ENCODE measurements around the gene NMNAT2. TPM values are rescaled to one million over a fixed set of nuclear protein-coding genes. Genes with fewer than 3 reads are reported as not detected.

Gene NMNAT2
- total RNA-seq, 4 donors from 2014 or later = 0.10 to 0.29 (median 0.26) TPM; not detected in 1

DNA sequence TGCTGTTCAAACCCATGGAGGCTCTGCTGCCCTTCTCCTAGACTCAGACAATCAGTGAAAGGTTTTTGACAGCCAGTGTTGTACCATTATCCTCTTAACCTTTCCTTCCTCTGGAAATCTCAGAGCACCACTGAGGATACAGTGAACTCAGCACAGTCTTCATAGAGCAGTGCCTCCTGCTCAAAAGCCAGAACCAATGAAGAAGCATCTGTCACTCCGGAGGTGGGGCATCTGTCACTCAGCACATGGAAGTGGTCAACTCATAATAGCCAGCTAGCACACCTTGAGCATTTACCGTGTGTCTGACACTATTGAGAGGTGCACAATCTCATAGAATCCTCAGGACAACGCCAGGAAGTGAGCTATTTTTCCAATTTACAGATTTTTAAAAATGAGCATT is 62.4 kb downstream of the NMNAT2 start:
- TF ChIP-seq, protein P1, sequence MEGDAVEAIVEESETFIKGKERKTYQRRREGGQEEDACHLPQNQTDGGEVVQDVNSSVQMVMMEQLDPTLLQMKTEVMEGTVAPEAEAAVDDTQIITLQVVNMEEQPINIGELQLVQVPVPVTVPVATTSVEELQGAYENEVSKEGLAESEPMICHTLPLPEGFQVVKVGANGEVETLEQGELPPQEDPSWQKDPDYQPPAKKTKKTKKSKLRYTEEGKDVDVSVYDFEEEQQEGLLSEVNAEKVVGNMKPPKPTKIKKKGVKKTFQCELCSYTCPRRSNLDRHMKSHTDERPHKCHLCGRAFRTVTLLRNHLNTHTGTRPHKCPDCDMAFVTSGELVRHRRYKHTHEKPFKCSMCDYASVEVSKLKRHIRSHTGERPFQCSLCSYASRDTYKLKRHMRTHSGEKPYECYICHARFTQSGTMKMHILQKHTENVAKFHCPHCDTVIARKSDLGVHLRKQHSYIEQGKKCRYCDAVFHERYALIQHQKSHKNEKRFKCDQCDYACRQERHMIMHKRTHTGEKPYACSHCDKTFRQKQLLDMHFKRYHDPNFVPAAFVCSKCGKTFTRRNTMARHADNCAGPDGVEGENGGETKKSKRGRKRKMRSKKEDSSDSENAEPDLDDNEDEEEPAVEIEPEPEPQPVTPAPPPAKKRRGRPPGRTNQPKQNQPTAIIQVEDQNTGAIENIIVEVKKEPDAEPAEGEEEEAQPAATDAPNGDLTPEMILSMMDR (IDR thresholded peaks at IDR 0.05 in 4 of 5, conservative IDR thresholded peaks at IDR 0.05 in 1 of 5) = no peak
- TF ChIP-seq POLR2A (IDR thresholded peaks at IDR 0.05) = no peak
- H3K36me3 ChIP-seq = no peaks in the 10 kb centered on the region
- H3K4me1 ChIP-seq = no peaks in the 10 kb centered on the region
- H3K9me3 ChIP-seq = no peaks in the 10 kb centered on the region
- intact Hi-C loops (cut with DNase I; ENCODE audit: low total_unique reads) = no loop called here
- no peak overlapping the region for H3K27ac ChIP-seq
- in situ Hi-C loops (cut with MboI; ENCODE audit: low sequenced_read_pairs in 4 of 4) = no loop called here
- H3K4me3 ChIP-seq = no peak overlapping the region
- no peak for DNase-seq
- H3K27me3 ChIP-seq = no peaks in the 10 kb centered on the region
- ATAC-seq = no peak

DNA sequence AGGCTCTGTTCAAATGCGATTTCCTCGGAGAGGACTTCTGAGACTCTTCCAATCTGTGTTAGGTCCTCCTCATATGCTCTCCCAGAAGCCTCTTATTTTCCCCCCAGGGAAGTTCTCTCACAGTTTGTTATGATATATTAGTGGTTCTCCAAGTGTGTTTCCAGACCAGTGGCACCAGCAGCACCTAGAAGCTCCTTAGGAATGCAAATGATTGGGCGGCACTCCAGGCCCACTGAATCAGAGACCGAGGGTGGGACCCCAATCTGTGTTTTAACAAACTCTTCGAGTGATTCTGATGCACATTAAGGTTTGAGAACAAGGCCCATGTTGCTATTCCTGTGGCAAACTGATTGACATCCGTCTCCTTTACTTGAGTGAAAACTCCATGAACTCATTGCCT is 63.0 kb downstream of the NMNAT2 start:
- H3K9me3 ChIP-seq = no peaks in the 10 kb centered on the region
- no peaks in the 10 kb centered on the region for H3K4me1 ChIP-seq
- no peak overlapping the region for H3K4me3 ChIP-seq
- TF ChIP-seq, protein P1 (IDR thresholded peaks at IDR 0.05 in 4 of 5, conservative IDR thresholded peaks at IDR 0.05 in 1 of 5) = no peak
- TF ChIP-seq POLR2A (IDR thresholded peaks at IDR 0.05) = no peak
- H3K27me3 ChIP-seq = no peaks in the 10 kb centered on the region
- intact Hi-C loops (cut with DNase I; ENCODE audit: low total_unique reads) = no loop called here
- in situ Hi-C loops (cut with MboI; ENCODE audit: low sequenced_read_pairs in 4 of 4) = no loop called here
- DNase-seq = no peak
- H3K36me3 ChIP-seq = no peaks in the 10 kb centered on the region
- no peak overlapping the region for H3K27ac ChIP-seq
- no peak for ATAC-seq

DNA sequence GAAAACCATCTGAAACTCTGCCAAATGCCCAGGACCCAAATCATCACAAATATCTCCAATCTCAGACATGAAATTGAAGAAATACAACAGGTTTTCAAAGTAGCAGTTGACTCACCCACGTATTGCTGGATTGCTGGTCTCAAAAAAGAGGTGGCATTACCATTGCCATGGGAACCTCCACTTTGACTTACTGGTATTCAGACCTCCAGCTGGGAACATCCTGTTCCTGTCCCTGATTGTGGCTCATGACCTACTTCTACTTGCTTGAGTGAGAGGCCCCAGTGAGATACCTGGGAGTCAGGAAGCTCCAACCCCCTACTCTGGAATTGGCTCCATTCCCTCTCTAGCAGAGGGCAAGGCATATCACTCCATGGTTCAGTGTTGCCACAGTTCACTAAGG is 64.6 kb downstream of the NMNAT2 start:
- H3K4me1 ChIP-seq = no peaks in the 10 kb centered on the region
- no peak for ATAC-seq
- in situ Hi-C loops (cut with MboI; ENCODE audit: low sequenced_read_pairs in 4 of 4) (no loop called here), intact Hi-C loops (cut with DNase I; ENCODE audit: low total_unique reads) (no loop called here)
- no peaks in the 10 kb centered on the region for H3K27me3 ChIP-seq
- no peak for TF ChIP-seq POLR2A (IDR thresholded peaks at IDR 0.05)
- TF ChIP-seq, protein P1 (IDR thresholded peaks at IDR 0.05 in 4 of 5, conservative IDR thresholded peaks at IDR 0.05 in 1 of 5) = no peak
- H3K4me3 ChIP-seq = no peak overlapping the region
- no peaks in the 10 kb centered on the region for H3K36me3 ChIP-seq
- H3K27ac ChIP-seq = no peak overlapping the region
- no peaks in the 10 kb centered on the region for H3K9me3 ChIP-seq
- DNase-seq = no peak

DNA sequence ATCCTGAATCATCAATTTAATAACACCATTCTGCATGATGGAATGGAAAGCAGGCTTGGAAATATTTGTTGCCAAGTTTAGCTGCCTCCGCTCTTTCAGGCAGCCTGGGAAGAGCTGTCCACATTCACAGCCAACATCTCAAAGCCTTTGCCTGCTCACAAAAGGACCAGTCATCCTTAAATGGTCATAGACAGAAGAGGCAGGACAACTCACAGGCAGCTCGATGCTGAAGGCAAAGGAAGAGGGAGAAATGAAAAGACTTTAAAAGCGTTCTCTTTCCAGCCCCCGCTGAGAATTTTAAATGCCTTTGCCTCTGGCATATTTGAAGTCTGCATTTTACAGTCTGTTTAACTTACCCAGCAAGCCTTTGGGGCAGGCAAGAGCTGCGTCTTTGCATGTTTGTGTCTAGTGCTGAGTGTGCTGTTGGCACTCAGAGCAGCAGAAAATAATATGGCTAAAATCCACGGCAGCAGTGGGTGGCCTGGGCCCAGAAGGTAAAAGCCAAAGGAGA is 68.9 kb downstream of the NMNAT2 start:
- intact Hi-C loops (cut with DNase I; ENCODE audit: low total_unique reads) = no loop called here
- no peak overlapping the region for H3K4me3 ChIP-seq
- H3K36me3 ChIP-seq = no peaks in the 10 kb centered on the region
- TF ChIP-seq, protein P1 (IDR thresholded peaks at IDR 0.05 in 4 of 5, conservative IDR thresholded peaks at IDR 0.05 in 1 of 5) = no peak
- no peak for TF ChIP-seq POLR2A (IDR thresholded peaks at IDR 0.05)
- DNase-seq (no peak), ATAC-seq (no peak)
- H3K27me3 ChIP-seq = no peaks in the 10 kb centered on the region
- in situ Hi-C loops (cut with MboI; ENCODE audit: low sequenced_read_pairs in 4 of 4) = no loop called here
- H3K27ac ChIP-seq = no peak overlapping the region
- H3K4me1 ChIP-seq = no peaks in the 10 kb centered on the region
- no peaks in the 10 kb centered on the region for H3K9me3 ChIP-seq

DNA sequence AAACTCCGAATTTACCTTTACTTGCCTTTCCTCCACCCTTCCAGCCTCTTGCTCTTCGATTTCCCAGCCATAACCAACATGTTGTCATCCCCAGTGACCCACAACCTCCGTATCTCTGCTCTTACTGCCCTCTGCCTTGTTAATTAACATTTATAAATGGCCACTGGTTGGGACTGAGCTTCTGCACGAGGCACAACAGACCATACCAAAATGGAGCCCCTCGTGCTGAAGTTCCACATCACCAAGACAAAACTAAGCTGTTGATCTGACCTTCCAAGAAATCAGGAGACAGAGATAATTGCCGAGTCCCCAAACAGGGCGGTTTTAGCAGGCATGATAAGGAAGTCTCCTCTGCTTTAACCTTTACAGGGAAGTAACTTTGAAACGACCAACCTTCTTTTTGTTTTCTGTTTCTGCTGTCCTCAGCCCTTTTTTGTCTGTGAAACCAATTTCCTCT is 71.9 kb downstream of the NMNAT2 start:
- DNase-seq (no peak), ATAC-seq (no peak)
- H3K9me3 ChIP-seq = no peaks in the 10 kb centered on the region
- in situ Hi-C loops (cut with MboI; ENCODE audit: low sequenced_read_pairs in 4 of 4) = no loop called here
- H3K4me1 ChIP-seq = no peaks in the 10 kb centered on the region
- H3K36me3 ChIP-seq = no peaks in the 10 kb centered on the region
- no peak for TF ChIP-seq POLR2A (IDR thresholded peaks at IDR 0.05)
- TF ChIP-seq, protein P1 (IDR thresholded peaks at IDR 0.05 in 4 of 5, conservative IDR thresholded peaks at IDR 0.05 in 1 of 5) = no peak
- intact Hi-C loops (cut with DNase I; ENCODE audit: low total_unique reads) = no loop called here
- H3K4me3 ChIP-seq = no peak overlapping the region
- H3K27ac ChIP-seq = no peak overlapping the region
- no peaks in the 10 kb centered on the region for H3K27me3 ChIP-seq
